Mesendoderm (in vitro differentiated cells): Measurements from ENCODE around the gene HAL.

ENCODE experiments used
- DNase-seq: peaks from one replicate; pipeline ENCODE4 v3.0.0; 2013
- H2AK5ac ChIP-seq: 2 replicates; pipeline ENCODE4 v1.6.1; 2013; ENCODE audit warnings: low read length, inconsistent platforms
- H2BK120ac ChIP-seq: 2 replicates; pipeline ENCODE4 v1.6.1; 2013; ENCODE audit warnings: low read depth, mild to moderate bottlenecking, low read length, moderate library complexity, mixed read lengths
- H2BK15ac ChIP-seq: replicated peaks from 2 replicates; pipeline ENCODE4 v1.6.1; 2013; ENCODE audit warnings: low read depth, mild to moderate bottlenecking, moderate library complexity
- H2BK5ac ChIP-seq: 2 replicates; pipeline ENCODE4 v1.6.1; 2013; ENCODE audit warnings: low read length, inconsistent platforms
- H3K18ac ChIP-seq: 2 replicates; pipeline ENCODE4 v1.6.1; 2013; ENCODE audit warnings: mild to moderate bottlenecking, low read length, mixed read lengths
- H3K23ac ChIP-seq: one replicate; pipeline ENCODE4 v1.6.1; 2013; ENCODE audit warnings: low read length
- H3K27ac ChIP-seq: 2 replicates; pipeline ENCODE4 v1.5.1; 2013; ENCODE audit warnings: low read depth, mild to moderate bottlenecking, inconsistent platforms, low read length, moderate library complexity
- H3K27me3 ChIP-seq: 2 replicates; pipeline ENCODE4 v1.6.1; 2013; ENCODE audit warnings: low read length, control low read depth, mild to moderate bottlenecking, inconsistent platforms; ENCODE audit not compliant: insufficient read depth, poor library complexity
- H3K36me3 ChIP-seq: 2 replicates; pipeline ENCODE4 v1.6.1; 2013; ENCODE audit warnings: low read length, inconsistent platforms; ENCODE audit not compliant: control insufficient read depth, insufficient read depth
- H3K4ac ChIP-seq: one replicate; pipeline ENCODE4 v1.6.1; 2013; ENCODE audit warnings: low read depth, mild to moderate bottlenecking, low read length, moderate library complexity
- H3K4me1 ChIP-seq: 2 replicates; pipeline ENCODE4 v1.6.1; 2013; ENCODE audit warnings: low read depth, low read length, inconsistent platforms; ENCODE audit not compliant: control insufficient read depth
- H3K4me2 ChIP-seq: 2 replicates; pipeline ENCODE4 v1.6.1; 2013; ENCODE audit warnings: low read length
- H3K4me3 ChIP-seq: 2 replicates; pipeline ENCODE4 v1.5.1; 2013; ENCODE audit warnings: mild to moderate bottlenecking, low read length
- H3K56ac ChIP-seq: one replicate; pipeline ENCODE4 v1.6.1; 2013; ENCODE audit warnings: low read length
- H3K79me1 ChIP-seq: 2 replicates; pipeline ENCODE4 v1.6.1; 2013; ENCODE audit warnings: low read length, inconsistent platforms
- H3K79me2 ChIP-seq: 2 replicates; pipeline ENCODE4 v1.6.1; 2013; ENCODE audit warnings: mild to moderate bottlenecking, low read length; ENCODE audit not compliant: control insufficient read depth, insufficient read depth
- H3K9ac ChIP-seq: 2 replicates; pipeline ENCODE4 v1.6.1; 2013; ENCODE audit warnings: low read length, inconsistent platforms
- H4K5ac ChIP-seq: one replicate; pipeline ENCODE4 v1.6.1; 2013; ENCODE audit warnings: low read length
- H4K8ac ChIP-seq: one replicate; pipeline ENCODE4 v1.6.1; 2013; ENCODE audit warnings: low read depth, mild to moderate bottlenecking, control low read depth, low read length, moderate library complexity
- WGBS: extraction: QIAGEN DNeasy Blood & Tissue Kit; methylation state at CpG from one replicate; pipeline ENCODE4 v1.1.7; 2013; ENCODE audit warnings: low lambda C conversion rate, missing lambda C conversion rate; ENCODE audit not compliant: insufficient coverage; ENCODE audit errors: extremely low coverage; 5-methylcytosine and 5-hydroxymethylcytosine counted together

The HAL gene

GRCh38 chr12:95999484-95999883 is 3.3 kb upstream of the HAL start:
- H3K18ac ChIP-seq: no peak overlapping the region
- no peak overlapping the region for H2BK120ac ChIP-seq
- no peak overlapping the region for H4K5ac ChIP-seq
- H3K4me2 ChIP-seq: no peak overlapping the region
- no peak overlapping the region for H2AK5ac ChIP-seq
- no peaks in the 10 kb centered on the region for H3K4me1 ChIP-seq
- no peak overlapping the region for H3K4me3 ChIP-seq
- no peak overlapping the region for H3K4ac ChIP-seq
- H2BK15ac ChIP-seq: no peak overlapping the region
- no peaks in the 10 kb centered on the region for H3K79me1 ChIP-seq
- no peak overlapping the region for H3K9ac ChIP-seq
- no peaks in the 10 kb centered on the region for H3K27me3 ChIP-seq
- no peak overlapping the region for H2BK5ac ChIP-seq
- no peak for DNase-seq
- H3K79me2 ChIP-seq: no peaks in the 10 kb centered on the region
- no peak overlapping the region for H4K8ac ChIP-seq
- H3K36me3 ChIP-seq: no peaks in the 10 kb centered on the region
- no peak overlapping the region for H3K56ac ChIP-seq
- no CpG with 5 or more reads among the region's 5 CpGs for WGBS
- no peak overlapping the region for H3K23ac ChIP-seq
- no peak overlapping the region for H3K27ac ChIP-seq

- Histone ChIP-seq H3K27me3 (no peaks in the 10 kb centered on the region), H3K23ac (no peak overlapping the region), H2BK120ac (no peak overlapping the region), H2AK5ac (no peak overlapping the region), H3K4me2 (no peak overlapping the region), H3K79me1 (no peaks in the 10 kb centered on the region), H2BK5ac (no peak overlapping the region), H3K4me1 (no peaks in the 10 kb centered on the region), H3K56ac (no peak overlapping the region), H3K4me3 (no peak overlapping the region), H3K9ac (no peak overlapping the region), H3K4ac (no peak overlapping the region), H4K8ac (no peak overlapping the region), H2BK15ac (no peak overlapping the region), H3K79me2 (no peaks in the 10 kb centered on the region), H3K36me3 (no peaks in the 10 kb centered on the region), H4K5ac (no peak overlapping the region), H3K27ac (no peak overlapping the region), H3K18ac (no peak overlapping the region)
- no CpG with 5 or more reads among the region's 7 CpGs for WGBS
- peak; percentile 72 for DNase-seq
Measured at GRCh38 chr12:95998611-95999286, 2.6 kb upstream of the HAL start.

- DNase-seq: no peak
- H3K4me2 ChIP-seq: no peak overlapping the region
- no peak overlapping the region for H3K27ac ChIP-seq
- no peak overlapping the region for H3K18ac ChIP-seq
- H2BK5ac ChIP-seq: no peak overlapping the region
- no CpG with 5 or more reads among the region's 5 CpGs for WGBS
- no peak overlapping the region for H3K56ac ChIP-seq
- no peak overlapping the region for H3K9ac ChIP-seq
- H3K4ac ChIP-seq: no peak overlapping the region
- no peak overlapping the region for H3K23ac ChIP-seq
- no peak overlapping the region for H4K5ac ChIP-seq
- no peak overlapping the region for H2AK5ac ChIP-seq
- H4K8ac ChIP-seq: no peak overlapping the region
- H3K4me1 ChIP-seq: no peaks in the 10 kb centered on the region
- no peaks in the 10 kb centered on the region for H3K36me3 ChIP-seq
- no peak overlapping the region for H2BK15ac ChIP-seq
- no peaks in the 10 kb centered on the region for H3K79me2 ChIP-seq
- no peak overlapping the region for H2BK120ac ChIP-seq
- H3K79me1 ChIP-seq: no peaks in the 10 kb centered on the region
- no peak overlapping the region for H3K4me3 ChIP-seq
- no peaks in the 10 kb centered on the region for H3K27me3 ChIP-seq
Measured at GRCh38 chr12:95997911-95998510, 1.9 kb upstream of the HAL start.

- H3K27me3 ChIP-seq: no peaks in the 10 kb centered on the region
- H2BK120ac ChIP-seq: no peak overlapping the region
- no peak overlapping the region for H3K27ac ChIP-seq
- no peak overlapping the region for H3K9ac ChIP-seq
- no CpG with 5 or more reads among the region's 3 CpGs for WGBS
- H3K79me1 ChIP-seq: no peaks in the 10 kb centered on the region
- H3K4me2 ChIP-seq: no peak overlapping the region
- no peak overlapping the region for H3K4me3 ChIP-seq
- no peak overlapping the region for H3K4ac ChIP-seq
- H3K56ac ChIP-seq: no peak overlapping the region
- no peak overlapping the region for H2BK5ac ChIP-seq
- H2BK15ac ChIP-seq: no peak overlapping the region
- no peaks in the 10 kb centered on the region for H3K79me2 ChIP-seq
- no peak overlapping the region for H4K5ac ChIP-seq
- H3K36me3 ChIP-seq: no peaks in the 10 kb centered on the region
- no peaks in the 10 kb centered on the region for H3K4me1 ChIP-seq
- H2AK5ac ChIP-seq: no peak overlapping the region
- no peak overlapping the region for H3K23ac ChIP-seq
- DNase-seq: no peak
- no peak overlapping the region for H3K18ac ChIP-seq
- no peak overlapping the region for H4K8ac ChIP-seq
Measured at GRCh38 chr12:95997276-95997675, 1.1 kb upstream of the HAL start.

- H3K23ac ChIP-seq: no peak overlapping the region
- H2BK5ac ChIP-seq: no peak overlapping the region
- no peaks in the 10 kb centered on the region for H3K36me3 ChIP-seq
- H3K79me2 ChIP-seq: no peaks in the 10 kb centered on the region
- H3K18ac ChIP-seq: no peak overlapping the region
- no peak overlapping the region for H3K56ac ChIP-seq
- H3K79me1 ChIP-seq: no peaks in the 10 kb centered on the region
- WGBS: no CpG with 5 or more reads among the region's 29 CpGs
- no peak for DNase-seq
- H2AK5ac ChIP-seq: no peak overlapping the region
- H2BK15ac ChIP-seq: no peak overlapping the region
- H3K4me2 ChIP-seq: no peak overlapping the region
- no peak overlapping the region for H3K9ac ChIP-seq
- no peak overlapping the region for H3K4me3 ChIP-seq
- no peak overlapping the region for H3K4ac ChIP-seq
- no peaks in the 10 kb centered on the region for H3K4me1 ChIP-seq
- H4K8ac ChIP-seq: no peak overlapping the region
- no peak overlapping the region for H2BK120ac ChIP-seq
- no peak overlapping the region for H4K5ac ChIP-seq
- H3K27ac ChIP-seq: no peak overlapping the region
- no peaks in the 10 kb centered on the region for H3K27me3 ChIP-seq
Measured at GRCh38 chr12:95995238-95996031, 709 bp downstream of the HAL start.
